HUES6 (cell line): Measurements from ENCODE around the gene ABI3BP.

Source experiments
- H3K27ac ChIP-seq: 2 replicates; pipeline ENCODE4 v1.7.0; 2013; ENCODE audit warnings: low read depth, mild to moderate bottlenecking, low read length, inconsistent platforms
- H3K27me3 ChIP-seq: 2 replicates; pipeline ENCODE4 v1.6.1; 2013; ENCODE audit warnings: low read length; ENCODE audit not compliant: control insufficient read depth, insufficient read depth
- H3K36me3 ChIP-seq: 2 replicates; pipeline ENCODE4 v1.6.1; 2013; ENCODE audit warnings: low read length; ENCODE audit not compliant: control insufficient read depth, insufficient read depth
- H3K4me1 ChIP-seq: 2 replicates; pipeline ENCODE4 v1.6.1; 2013; ENCODE audit warnings: low read length; ENCODE audit not compliant: control insufficient read depth, insufficient read depth
- H3K4me3 ChIP-seq: 2 replicates; pipeline ENCODE4 v1.5.1; 2013; ENCODE audit warnings: low read depth, low read length
- H3K9ac ChIP-seq: one replicate; pipeline ENCODE4 v1.6.1; 2013; ENCODE audit warnings: mild to moderate bottlenecking, low read length
- H3K9me3 ChIP-seq: 2 replicates; pipeline ENCODE4 v1.6.1; 2013; ENCODE audit warnings: low read depth, low read length; ENCODE audit not compliant: control insufficient read depth, insufficient read depth

ABI3BP gene

GRCh38 chr3:100993309-100993708 lies at the start of gene ABI3BP:
ABI3BP (minus strand) TSS chr3:100993421; CDS start chr3:100993384, 37 bp downstream.
- Histone ChIP-seq H3K27me3 (no peaks in the 10 kb centered on the region), H3K4me3 (no peak within 1 kb of the TSS), H3K9ac (no peak within 1 kb of the TSS), H3K36me3 (no peaks in the 10 kb centered on the region), H3K4me1 (no peaks in the 10 kb centered on the region), H3K9me3 (no peaks in the 10 kb centered on the region), H3K27ac (no peak within 1 kb of the TSS)

GRCh38 chr3:101039285-101039684 lies 46.1 kb upstream of the ABI3BP start:
- Histone ChIP-seq H3K9ac (no peak overlapping the region), H3K4me3 (no peak overlapping the region), H3K27ac (no peak overlapping the region), H3K4me1 (peaks cover 6% of the 10 kb centered on the region), H3K36me3 (no peaks in the 10 kb centered on the region), H3K27me3 (no peaks in the 10 kb centered on the region), H3K9me3 (no peaks in the 10 kb centered on the region; the same call in 1 of the 2 replicates)

- Histone ChIP-seq H3K4me3 (no peak overlapping the region), H3K4me1 (peaks cover 6% of the 10 kb centered on the region), H3K27me3 (no peaks in the 10 kb centered on the region), H3K9me3 (no peaks in the 10 kb centered on the region; the same call in 1 of the 2 replicates), H3K9ac (no peak overlapping the region), H3K36me3 (no peaks in the 10 kb centered on the region), H3K27ac (no peak overlapping the region)
Observed at GRCh38 chr3:101038880-101039279, 45.7 kb upstream of the ABI3BP start.

- Histone ChIP-seq H3K4me1 (peaks cover 6% of the 10 kb centered on the region), H3K4me3 (no peak overlapping the region), H3K27me3 (no peaks in the 10 kb centered on the region), H3K27ac (no peak overlapping the region), H3K36me3 (no peaks in the 10 kb centered on the region), H3K9ac (no peak overlapping the region), H3K9me3 (no peaks in the 10 kb centered on the region; the same call in 1 of the 2 replicates)
Observed at GRCh38 chr3:101038393-101038792, 45.2 kb upstream of the ABI3BP start.

- Histone ChIP-seq H3K4me3 (no peak overlapping the region), H3K4me1 (peaks cover 6% of the 10 kb centered on the region), H3K9me3 (no peaks in the 10 kb centered on the region; the same call in 1 of the 2 replicates), H3K27me3 (no peaks in the 10 kb centered on the region), H3K36me3 (no peaks in the 10 kb centered on the region), H3K9ac (no peak overlapping the region), H3K27ac (no peak overlapping the region)
Observed at GRCh38 chr3:101037613-101038012, 44.4 kb upstream of the ABI3BP start.

- Histone ChIP-seq H3K36me3 (no peaks in the 10 kb centered on the region), H3K27ac (no peak overlapping the region), H3K9me3 (peaks cover 2% of the 10 kb centered on the region; the same call in 1 of the 2 replicates), H3K9ac (no peak overlapping the region), H3K4me1 (peaks cover 6% of the 10 kb centered on the region), H3K4me3 (no peak overlapping the region), H3K27me3 (no peaks in the 10 kb centered on the region)
Observed at GRCh38 chr3:101036676-101037075, 43.5 kb upstream of the ABI3BP start.

GRCh38 chr3:101036213-101036618 lies 43.0 kb upstream of the ABI3BP start:
- Histone ChIP-seq H3K4me3 (no peak overlapping the region), H3K27ac (no peak overlapping the region; the same call in 1 of the 2 replicates)

GRCh38 chr3:101027286-101027685 lies 34.1 kb upstream of the ABI3BP start:
- Histone ChIP-seq H3K36me3 (no peaks in the 10 kb centered on the region), H3K4me1 (no peaks in the 10 kb centered on the region; the same call in 1 of the 2 replicates), H3K9me3 (0 out of 2 replicates have a peak, but pooled peaks cover 2% of the 10 kb centered on the region), H3K27me3 (no peaks in the 10 kb centered on the region), H3K4me3 (no peak overlapping the region), H3K9ac (no peak overlapping the region), H3K27ac (no peak overlapping the region)

More at GRCh38 chr3:101036213-101036618, 43.0 kb upstream of the ABI3BP start:
- Histone ChIP-seq H3K4me1 (peaks cover 6% of the 10 kb centered on the region), H3K9me3 (peaks cover 2% of the 10 kb centered on the region; the same call in 1 of the 2 replicates), H3K9ac (no peak overlapping the region), H3K36me3 (no peaks in the 10 kb centered on the region), H3K27me3 (no peaks in the 10 kb centered on the region)

- Histone ChIP-seq H3K27ac (no peak overlapping the region), H3K36me3 (no peaks in the 10 kb centered on the region), H3K27me3 (no peaks in the 10 kb centered on the region), H3K4me3 (no peak overlapping the region), H3K9me3 (no peaks in the 10 kb centered on the region), H3K4me1 (no peaks in the 10 kb centered on the region; the same call in 1 of the 2 replicates), H3K9ac (no peak overlapping the region)
Observed at GRCh38 chr3:101026881-101027280, 33.7 kb upstream of the ABI3BP start.

- Histone ChIP-seq H3K4me1 (no peaks in the 10 kb centered on the region; the same call in 1 of the 2 replicates), H3K4me3 (no peak overlapping the region), H3K27ac (no peak overlapping the region), H3K36me3 (no peaks in the 10 kb centered on the region), H3K9ac (no peak overlapping the region), H3K27me3 (no peaks in the 10 kb centered on the region), H3K9me3 (no peaks in the 10 kb centered on the region)
Observed at GRCh38 chr3:101026244-101026643, 33.0 kb upstream of the ABI3BP start.

- Histone ChIP-seq H3K36me3 (no peaks in the 10 kb centered on the region), H3K4me1 (no peaks in the 10 kb centered on the region), H3K27ac (no peak overlapping the region), H3K4me3 (no peak overlapping the region), H3K9me3 (no peaks in the 10 kb centered on the region), H3K9ac (no peak overlapping the region), H3K27me3 (no peaks in the 10 kb centered on the region)
Observed at GRCh38 chr3:101020351-101021015, 27.3 kb upstream of the ABI3BP start.
